ENCODE results near the gene PACSIN2.

GRCh38 chr22:43031617-43032016 lies 16.7 kb upstream of the PACSIN2 start:
- TF ChIP-seq CTCF (IDR thresholded peaks at IDR 0.05) (no peak), POLR2AphosphoS5 (IDR thresholded peaks at IDR 0.05; ENCODE audit: low read depth, low read length) (no peak), TCF7L2 (IDR thresholded peaks at IDR 0.05; ENCODE audit: low read depth, low read length) (no peak)
- TF ChIP-seq, protein P1, sequence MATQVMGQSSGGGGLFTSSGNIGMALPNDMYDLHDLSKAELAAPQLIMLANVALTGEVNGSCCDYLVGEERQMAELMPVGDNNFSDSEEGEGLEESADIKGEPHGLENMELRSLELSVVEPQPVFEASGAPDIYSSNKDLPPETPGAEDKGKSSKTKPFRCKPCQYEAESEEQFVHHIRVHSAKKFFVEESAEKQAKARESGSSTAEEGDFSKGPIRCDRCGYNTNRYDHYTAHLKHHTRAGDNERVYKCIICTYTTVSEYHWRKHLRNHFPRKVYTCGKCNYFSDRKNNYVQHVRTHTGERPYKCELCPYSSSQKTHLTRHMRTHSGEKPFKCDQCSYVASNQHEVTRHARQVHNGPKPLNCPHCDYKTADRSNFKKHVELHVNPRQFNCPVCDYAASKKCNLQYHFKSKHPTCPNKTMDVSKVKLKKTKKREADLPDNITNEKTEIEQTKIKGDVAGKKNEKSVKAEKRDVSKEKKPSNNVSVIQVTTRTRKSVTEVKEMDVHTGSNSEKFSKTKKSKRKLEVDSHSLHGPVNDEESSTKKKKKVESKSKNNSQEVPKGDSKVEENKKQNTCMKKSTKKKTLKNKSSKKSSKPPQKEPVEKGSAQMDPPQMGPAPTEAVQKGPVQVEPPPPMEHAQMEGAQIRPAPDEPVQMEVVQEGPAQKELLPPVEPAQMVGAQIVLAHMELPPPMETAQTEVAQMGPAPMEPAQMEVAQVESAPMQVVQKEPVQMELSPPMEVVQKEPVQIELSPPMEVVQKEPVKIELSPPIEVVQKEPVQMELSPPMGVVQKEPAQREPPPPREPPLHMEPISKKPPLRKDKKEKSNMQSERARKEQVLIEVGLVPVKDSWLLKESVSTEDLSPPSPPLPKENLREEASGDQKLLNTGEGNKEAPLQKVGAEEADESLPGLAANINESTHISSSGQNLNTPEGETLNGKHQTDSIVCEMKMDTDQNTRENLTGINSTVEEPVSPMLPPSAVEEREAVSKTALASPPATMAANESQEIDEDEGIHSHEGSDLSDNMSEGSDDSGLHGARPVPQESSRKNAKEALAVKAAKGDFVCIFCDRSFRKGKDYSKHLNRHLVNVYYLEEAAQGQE (IDR thresholded peaks at IDR 0.05; ENCODE audit: insufficient read depth in 1 of 2, low read depth in 2 of 2, low read length in 1 of 2): no peak
